Pancreas (tissue), 10 donors: Measurements from ENCODE around the gene ITGB4. TPM values are rescaled to one million over a fixed set of nuclear protein-coding genes. Genes with fewer than 3 reads are reported as not detected.

ENCODE experiments used
- ATAC-seq, 4 donors: fragments of 200-7000 bp; cut with Tn5 transposase; one replicate each; pipeline versions ENCODE4 v1.8.0 to v1.9.1; 2020; ENCODE audit warnings: mild to moderate bottlenecking in 4 of 4, moderate library complexity in 4 of 4
- DNase-seq, 6 donors: peaks; one replicate each; pipeline ENCODE4 v3.0.0-alpha.2; 2020
- FAIRE-seq: peaks from 2 replicates; lab custom pipeline; 2012; peaks lifted over from hg19 to GRCh38; lab: Jason Lieb, UNC
- H3K27ac ChIP-seq, 4 donors: fragments of 200-600 bp; sonication (generic); 1 replicate in 3 of 4; 2 replicates in 1 of 4; pipeline versions ENCODE4 v1.5.0 to v1.8.0; 2020
- H3K27me3 ChIP-seq, 4 donors: fragments of 200-600 bp; one replicate each; pipeline ENCODE4 v1.8.0; 2021
- H3K36me3 ChIP-seq, 3 donors: fragments of 200-600 bp; sonication (generic) in 1 of 3; one replicate each; pipeline versions ENCODE4 v1.5.0 to v1.8.0; 2020 to 2021
- H3K4me1 ChIP-seq, 3 donors: fragments of 200-600 bp; one replicate each; pipeline ENCODE4 v1.8.0; 2021
- H3K4me3 ChIP-seq, 4 donors: fragments of 200-600 bp; sonication (generic) in 2 of 4; one replicate each; pipeline versions ENCODE4 v1.5.0 to v1.8.0; 2020 to 2021
- H3K9me3 ChIP-seq, 4 donors: fragments of 200-600 bp; one replicate each; pipeline ENCODE4 v1.8.0; 2021
- WGBS, 2 donors: extraction: QIAGEN DNeasy Blood & Tissue Kit; methylation state at CpG; one replicate each; pipeline ENCODE4 v1.1.7; 2013; 5-methylcytosine and 5-hydroxymethylcytosine counted together
- intact Hi-C, 3 donors: fragments of 100-400 bp; cut with DNase I; formaldehyde crosslinking; loops; one replicate each; pipeline versions ENCODE4 v1.11.1 to v1.14.2; 2022
- polyA plus RNA-seq, 2 donors: library from polyadenylated mRNA; stranded (reverse); fragments of 200-250 nt; gene quantifications; one replicate each; pipeline ENCODE4 v1.2.3, GENCODE V29; 2013
- total RNA-seq, 6 donors: library from RNA; stranded (reverse); fragmentation: NEBNext Ultra II Directional in 4 of 6; extraction: Animal tissue kit (Norgen Biotek cat#: 25700) in 4 of 6; gene quantifications; one replicate each; pipeline versions ENCODE4 v1.2.1 to v1.2.4, GENCODE V29; 2021 to 2023
- TF ChIP-seq, protein P1 (sequence below), 4 donors: fragments of 200-600 bp; sonication (generic) in 3 of 4; IDR thresholded peaks; one replicate each; pipeline versions ENCODE4 v1.5.0 to v1.8.0; 2021; ENCODE audit warnings: antibody characterized with exemption in 4 of 4
- donor health status: healthy with polysubstance abuse.
- donor health status: DM: no; HTN: no; CAD: no; lungs with moderate emphysema.
- donor health status: DM: no; HTN: no; CAD: no.
- donor health status: control.
- donor health status: control.
- donor health status: Bipolar disorder and iron deficiency.
- donor health status: DM: yes; HTN: yes; CAD: no.
- donor health status: DM: no; HTN: no; CAD: no.
- donor health status: DM: no; HTN: no; CAD: no.
- donor health status: DM: yes; HTN: yes; CAD: no.

Gene ITGB4
- total and polyA plus RNA-seq, 8 donors, result 16.4 to 50.5 (median 22.7) TPM

DNA sequence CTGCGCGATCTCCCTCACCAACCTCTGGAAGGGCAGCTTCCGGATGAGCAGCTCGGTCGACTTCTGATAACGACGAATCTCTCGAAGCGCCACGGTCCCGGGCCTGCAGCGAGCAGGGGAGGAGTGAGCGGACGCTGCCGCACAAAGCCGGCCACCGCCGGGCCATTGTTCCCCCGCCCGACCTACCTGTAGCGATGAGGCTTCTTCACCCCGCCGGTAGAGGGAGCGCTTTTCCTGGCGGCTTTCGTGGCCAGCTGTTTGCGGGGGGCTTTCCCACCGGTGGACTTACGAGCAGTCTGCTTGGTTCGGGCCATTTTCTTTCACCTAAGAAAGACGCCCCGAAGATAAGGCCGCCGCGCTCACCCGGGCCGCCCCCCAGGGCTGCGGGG lies 57.6 kb downstream of the ITGB4 start:
- FAIRE-seq (no peak), ATAC-seq (peak; percentile 7 to 29 (median 12)), DNase-seq (peak in 2 of 6 donors; percentile 75 to 92)
- TF ChIP-seq, protein P1, sequence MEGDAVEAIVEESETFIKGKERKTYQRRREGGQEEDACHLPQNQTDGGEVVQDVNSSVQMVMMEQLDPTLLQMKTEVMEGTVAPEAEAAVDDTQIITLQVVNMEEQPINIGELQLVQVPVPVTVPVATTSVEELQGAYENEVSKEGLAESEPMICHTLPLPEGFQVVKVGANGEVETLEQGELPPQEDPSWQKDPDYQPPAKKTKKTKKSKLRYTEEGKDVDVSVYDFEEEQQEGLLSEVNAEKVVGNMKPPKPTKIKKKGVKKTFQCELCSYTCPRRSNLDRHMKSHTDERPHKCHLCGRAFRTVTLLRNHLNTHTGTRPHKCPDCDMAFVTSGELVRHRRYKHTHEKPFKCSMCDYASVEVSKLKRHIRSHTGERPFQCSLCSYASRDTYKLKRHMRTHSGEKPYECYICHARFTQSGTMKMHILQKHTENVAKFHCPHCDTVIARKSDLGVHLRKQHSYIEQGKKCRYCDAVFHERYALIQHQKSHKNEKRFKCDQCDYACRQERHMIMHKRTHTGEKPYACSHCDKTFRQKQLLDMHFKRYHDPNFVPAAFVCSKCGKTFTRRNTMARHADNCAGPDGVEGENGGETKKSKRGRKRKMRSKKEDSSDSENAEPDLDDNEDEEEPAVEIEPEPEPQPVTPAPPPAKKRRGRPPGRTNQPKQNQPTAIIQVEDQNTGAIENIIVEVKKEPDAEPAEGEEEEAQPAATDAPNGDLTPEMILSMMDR (IDR thresholded peaks at IDR 0.05), result peak; percentile 38 to 53 (median 49)
- Histone ChIP-seq H3K4me3 (peak overlapping the region; percentile 84 to 99 (median 90)), H3K36me3 (peaks cover 0 to 19% (median 5%) of the 10 kb centered on the region in 3 donors), H3K4me1 (peaks cover 5 to 38% (median 30%) of the 10 kb centered on the region in 3 donors), H3K9me3 (no peaks in the 10 kb centered on the region), H3K27me3 (no peaks in the 10 kb centered on the region), H3K27ac (peak overlapping the region; percentile 97 to 98 (median 98))
- 0 to 1% methylated on average over 36 to 38 of the region's 38 CpGs for WGBS, 2 donors
- intact Hi-C loops, result no loop called here

DNA sequence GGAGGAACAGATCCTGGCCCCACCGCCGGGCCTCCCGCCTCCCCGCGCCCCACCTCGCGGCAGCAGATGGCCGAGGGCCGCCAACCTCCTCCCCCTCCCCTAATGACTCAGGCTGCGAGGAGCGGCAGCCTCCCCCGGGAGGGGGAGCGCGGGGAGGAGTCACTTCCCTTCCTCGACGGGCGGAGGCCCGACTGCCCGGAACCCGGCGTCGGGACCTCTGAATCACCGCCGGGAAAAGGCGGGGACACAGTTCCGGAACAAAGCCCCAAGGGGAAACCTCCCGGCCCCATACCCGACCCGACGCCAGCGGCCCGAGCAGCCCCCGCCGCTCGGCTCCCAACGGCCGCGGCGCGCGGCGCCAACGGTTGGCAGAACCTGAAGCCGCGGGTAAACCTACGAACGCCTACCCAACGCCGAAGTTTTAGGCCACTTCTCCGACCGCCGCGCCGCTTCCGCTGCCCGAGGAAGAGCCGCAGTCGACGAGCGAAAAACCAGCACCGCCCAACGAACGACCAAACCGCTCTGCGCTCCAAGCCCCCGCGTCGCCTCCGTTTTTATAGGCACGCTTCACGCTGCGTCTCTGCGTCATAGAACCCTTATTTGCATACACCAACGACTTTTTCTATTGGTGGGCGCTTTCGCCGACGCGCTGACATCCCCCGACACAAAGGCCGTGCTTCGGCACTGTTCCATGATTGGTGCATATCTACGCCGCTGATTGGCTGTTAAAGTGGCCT lies 58.2 kb downstream of the ITGB4 start:
- Histone ChIP-seq H3K4me1 (peaks cover 5 to 43% (median 33%) of the 10 kb centered on the region in 3 donors), H3K9me3 (no peaks in the 10 kb centered on the region), H3K4me3 (peak overlapping the region; percentile 84 to 99 (median 90)), H3K36me3 (peaks cover 0 to 19% (median 5%) of the 10 kb centered on the region in 3 donors), H3K27me3 (no peaks in the 10 kb centered on the region), H3K27ac (peak overlapping the region; percentile 97 to 98 (median 98))
- DNase-seq, result peak; percentile 95 to 98 (median 98)
- WGBS, 2 donors, result 1% methylated on average over 70 to 84 of the region's 84 CpGs
- peak; percentile 97 for FAIRE-seq
- peak; percentile 64 to 72 (median 68) for ATAC-seq
- intact Hi-C loops, result no loop called here
- TF ChIP-seq, protein P1 (IDR thresholded peaks at IDR 0.05), result no peak

DNA sequence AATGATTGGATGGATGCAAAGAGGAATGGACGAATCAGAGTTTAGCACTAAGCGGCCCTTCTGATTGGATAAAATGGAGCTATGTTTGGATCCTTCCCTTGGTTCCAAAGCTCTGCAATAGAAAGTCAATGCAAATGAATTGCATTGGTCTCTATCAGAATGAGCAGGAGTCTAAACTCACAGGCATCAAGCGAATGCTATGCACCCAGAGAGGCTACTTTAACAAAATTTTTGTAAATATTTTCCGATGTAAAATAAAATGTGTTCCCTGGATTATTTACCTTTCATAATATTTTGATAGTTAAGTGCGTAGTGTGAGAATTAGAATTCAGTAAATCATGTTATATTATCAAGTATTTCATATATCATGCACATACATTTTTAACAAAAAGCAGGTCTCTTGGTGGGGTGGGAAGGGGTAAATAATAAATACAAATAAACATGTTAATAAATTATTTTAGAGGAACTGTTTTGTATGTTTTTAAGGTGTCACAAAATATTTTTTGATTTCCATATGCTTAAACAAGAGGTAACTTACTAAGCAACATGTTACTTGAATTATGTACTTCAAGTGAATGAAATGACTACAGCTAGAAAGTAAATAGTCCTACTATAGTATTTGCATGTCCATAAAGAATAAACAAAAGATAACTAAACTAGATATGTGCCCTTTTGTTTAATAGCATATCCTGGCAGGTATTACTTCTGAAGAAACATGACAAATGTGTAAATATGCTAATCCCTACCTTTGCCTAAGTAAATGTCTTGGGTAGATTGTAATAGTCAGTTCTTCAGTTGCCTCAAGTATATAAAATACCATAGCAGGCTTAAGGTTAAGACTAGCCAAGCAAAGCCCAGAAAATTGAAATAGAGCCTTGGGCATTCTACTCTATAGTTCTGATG lies 59.0 kb downstream of the ITGB4 start:
- H3K4me3 ChIP-seq, result no peak overlapping the region
- no peak for FAIRE-seq
- 9 to 14% methylated on average over 5 of the region's 5 CpGs for WGBS, 2 donors
- intact Hi-C loops, result no loop called here
- no peaks in the 10 kb centered on the region for H3K27me3 ChIP-seq
- peaks cover 5 to 43% (median 33%) of the 10 kb centered on the region in 3 donors for H3K4me1 ChIP-seq
- H3K9me3 ChIP-seq, result no peaks in the 10 kb centered on the region
- H3K27ac ChIP-seq, result peak overlapping the region in 3 of 4 donors; percentile 7 to 59 (median 55)
- H3K36me3 ChIP-seq, result peaks cover 0 to 19% (median 5%) of the 10 kb centered on the region in 3 donors
- ATAC-seq, result no peak
- no peak for DNase-seq
- TF ChIP-seq, protein P1 (IDR thresholded peaks at IDR 0.05), result no peak

DNA sequence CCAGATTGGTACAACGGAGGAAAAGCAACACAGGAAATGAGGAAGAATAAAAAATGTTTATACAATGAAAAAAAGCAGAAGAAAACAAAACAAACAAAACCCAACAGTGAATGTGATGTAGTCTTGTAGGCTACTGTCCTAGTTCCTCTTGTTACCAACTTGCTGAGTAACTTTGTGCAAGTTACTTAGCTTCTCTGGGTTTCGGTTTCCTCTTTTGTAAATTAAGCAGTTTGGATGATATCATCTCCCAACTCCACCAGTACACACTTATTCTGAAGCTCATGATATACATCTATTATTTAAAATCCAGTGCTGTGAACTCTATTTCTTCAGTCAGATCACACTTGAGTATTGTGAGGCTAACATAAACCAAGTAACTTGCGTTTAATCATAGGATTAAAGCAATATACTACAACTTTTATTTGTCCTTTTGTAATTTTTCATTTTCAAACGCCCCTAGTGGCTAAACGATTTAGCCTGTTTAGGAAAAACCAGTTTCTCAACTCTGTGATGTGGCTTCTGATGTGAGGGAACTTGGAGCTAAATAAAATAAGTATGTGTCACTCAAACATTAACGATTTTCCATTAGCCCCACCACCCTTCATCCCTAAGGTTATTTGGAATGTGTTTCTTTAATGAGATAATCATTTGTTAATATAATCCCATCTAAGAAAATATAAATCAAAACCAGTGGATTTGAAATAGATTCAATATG lies 62.0 kb downstream of the ITGB4 start:
- Histone ChIP-seq H3K36me3 (peaks cover 0 to 8% (median 0%) of the 10 kb centered on the region in 3 donors), H3K27ac (peak overlapping the region; percentile 98 to 100 (median 100)), H3K4me1 (peaks cover 16 to 42% (median 34%) of the 10 kb centered on the region in 3 donors), H3K4me3 (peak overlapping the region in 2 of 4 donors; percentile 61 to 62), H3K27me3 (no peaks in the 10 kb centered on the region), H3K9me3 (no peaks in the 10 kb centered on the region)
- FAIRE-seq, result peak; percentile 59
- DNase-seq, result peak in 1 of 6 donors; percentile 21
- TF ChIP-seq, protein P1 (IDR thresholded peaks at IDR 0.05), result peak; percentile 42 to 66 (median 60)
- ATAC-seq, result peak; percentile 6 to 21 (median 9)
- intact Hi-C loops, result no loop called here
- 1% methylated on average over 6 of the region's 6 CpGs for WGBS, 2 donors
